Mesodermal cell (in vitro differentiated cells): ENCODE measurements around the gene ABCC1.

ENCODE experiments used
- H3K27ac ChIP-seq: 2 replicates; pipeline ENCODE4 v1.7.0; 2013; ENCODE audit warnings: mild to moderate bottlenecking, low read depth, low read length, moderate library complexity; ENCODE audit not compliant: severe bottlenecking
- H3K36me3 ChIP-seq: 2 replicates; pipeline ENCODE4 v1.7.1; 2013; ENCODE audit warnings: mild to moderate bottlenecking, low read length, moderate library complexity; ENCODE audit not compliant: control insufficient read depth, insufficient read depth
- H3K4me1 ChIP-seq: one replicate; pipeline ENCODE4 v1.7.1; 2013; ENCODE audit warnings: mild to moderate bottlenecking, low read length; ENCODE audit not compliant: insufficient read depth, control insufficient read depth, poor library complexity, severe bottlenecking
- H3K4me3 ChIP-seq: 2 replicates; pipeline ENCODE4 v1.7.0; 2013; ENCODE audit warnings: low read length, control low read depth, mild to moderate bottlenecking; ENCODE audit not compliant: insufficient read depth, poor library complexity, severe bottlenecking; ENCODE audit errors: extremely low read depth
- H3K9me3 ChIP-seq: 2 replicates; pipeline ENCODE4 v1.7.1; 2013; ENCODE audit warnings: mild to moderate bottlenecking, low read length, moderate library complexity; ENCODE audit not compliant: control insufficient read depth
- WGBS, 2 experiments: methylation state at CpG; one replicate each; pipeline ENCODE4 v1.1.5; 2013; ENCODE audit warnings: missing lambda C conversion rate in 2 of 2; ENCODE audit not compliant: insufficient coverage in 2 of 2; 5-methylcytosine and 5-hydroxymethylcytosine counted together

Gene ABCC1

GRCh38 chr16:16048904-16049582 is 99.6 kb downstream of the ABCC1 start:
- no peak overlapping the region for H3K4me3 ChIP-seq
- no peak overlapping the region for H3K27ac ChIP-seq
- 92 to 100% methylated on average over 3 to 6 of the region's 6 CpGs for WGBS, 2 experiments
- H3K9me3 ChIP-seq, result no peaks in the 10 kb centered on the region
- peaks cover 83% of the 10 kb centered on the region for H3K36me3 ChIP-seq
- H3K4me1 ChIP-seq, result no peaks in the 10 kb centered on the region

DNA sequence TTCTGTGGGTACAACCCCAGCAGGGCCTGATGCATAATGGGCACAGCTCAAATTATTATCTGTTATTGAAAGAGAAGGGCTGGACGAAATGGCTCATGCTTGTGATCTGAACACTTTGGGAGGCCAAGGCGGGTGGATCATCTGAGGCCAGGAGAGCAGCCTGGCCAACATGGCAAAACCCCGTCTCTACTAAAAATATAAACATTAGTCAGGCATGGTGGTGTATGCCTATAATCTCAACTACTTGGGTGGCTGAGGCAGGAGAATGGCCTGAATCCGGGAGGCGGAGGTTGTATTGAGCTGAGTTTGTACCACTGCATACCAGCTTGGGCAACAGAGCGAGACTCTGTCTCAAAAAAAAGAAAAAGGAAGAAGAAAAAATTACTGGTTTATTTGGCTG is 100.7 kb downstream of the ABCC1 start:
- Histone ChIP-seq H3K9me3 (no peaks in the 10 kb centered on the region), H3K27ac (no peak overlapping the region), H3K4me1 (no peaks in the 10 kb centered on the region), H3K4me3 (no peak overlapping the region), H3K36me3 (peaks cover 81% of the 10 kb centered on the region)
- WGBS, 2 experiments, result 87 to 95% methylated on average over 6 of the region's 6 CpGs

GRCh38 chr16:16051132-16051531 is 101.7 kb downstream of the ABCC1 start:
- no peaks in the 10 kb centered on the region for H3K9me3 ChIP-seq
- WGBS, 2 experiments, result 90 to 93% methylated on average over 2 of the region's 4 CpGs
- H3K4me1 ChIP-seq, result no peaks in the 10 kb centered on the region
- H3K36me3 ChIP-seq, result peaks cover 81% of the 10 kb centered on the region
- H3K4me3 ChIP-seq, result no peak overlapping the region
- no peak overlapping the region for H3K27ac ChIP-seq

- Histone ChIP-seq H3K4me1 (no peaks in the 10 kb centered on the region), H3K4me3 (no peak overlapping the region), H3K27ac (no peak overlapping the region), H3K36me3 (peaks cover 78% of the 10 kb centered on the region), H3K9me3 (no peaks in the 10 kb centered on the region)
- 90% methylated on average over 1 of the region's 3 CpGs; no CpG with 5 or more reads in 1 of the 2 experiments for whole genome bisulfite sequencing, 2 experiments
Measured at GRCh38 chr16:16052916-16053315, 103.5 kb downstream of the ABCC1 start.

DNA sequence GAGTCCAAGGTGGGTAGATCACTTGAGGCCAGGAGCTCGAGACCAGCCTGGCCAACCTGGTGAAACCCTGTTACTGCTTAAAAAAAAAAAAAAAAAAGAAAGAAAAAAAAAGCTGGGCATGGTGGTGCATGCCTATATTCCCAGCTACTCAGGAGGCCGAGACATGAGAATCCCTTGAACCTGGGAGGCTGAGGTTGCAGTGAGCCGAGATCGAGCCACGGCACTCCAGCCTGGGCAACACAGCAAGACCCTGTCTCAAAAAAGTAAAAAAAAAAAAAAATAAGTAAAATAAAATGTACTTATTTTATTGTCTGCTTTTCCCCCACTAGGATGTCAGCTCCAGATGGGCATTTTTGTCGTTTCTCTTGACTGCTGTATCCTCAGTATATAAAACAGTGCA is 107.7 kb downstream of the ABCC1 start:
- H3K36me3 ChIP-seq, result peaks cover 58% of the 10 kb centered on the region
- H3K27ac ChIP-seq, result no peak overlapping the region
- no peaks in the 10 kb centered on the region for H3K9me3 ChIP-seq
- H3K4me3 ChIP-seq, result no peak overlapping the region
- WGBS, 2 experiments, result 92% methylated on average over 2 of the region's 6 CpGs; no CpG with 5 or more reads in 1 of the 2 experiments
- no peaks in the 10 kb centered on the region for H3K4me1 ChIP-seq

DNA sequence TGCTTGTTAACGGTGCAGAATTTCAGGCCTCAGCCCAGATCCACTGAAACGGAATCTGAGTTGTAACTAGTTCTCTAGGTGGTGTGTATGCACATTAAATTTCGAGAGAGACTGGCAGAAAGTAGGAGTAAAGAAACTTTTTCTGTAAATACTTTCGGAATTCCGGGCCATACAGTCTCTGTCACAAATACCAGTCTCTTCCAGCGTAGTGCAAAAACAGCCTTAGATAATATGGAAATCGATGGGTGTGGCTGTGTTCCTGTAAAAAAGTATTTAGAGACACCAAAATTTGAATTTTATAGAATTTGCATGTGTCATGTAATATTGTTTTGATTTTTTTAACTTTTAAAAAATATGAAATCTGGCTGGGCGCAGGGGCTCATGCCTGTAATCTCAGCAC is 109.7 kb downstream of the ABCC1 start:
- Histone ChIP-seq H3K9me3 (no peaks in the 10 kb centered on the region), H3K4me1 (no peaks in the 10 kb centered on the region), H3K27ac (no peak overlapping the region), H3K4me3 (no peak overlapping the region), H3K36me3 (peaks cover 45% of the 10 kb centered on the region)
- 94 to 96% methylated on average over 4 of the region's 8 CpGs for WGBS, 2 experiments

GRCh38 chr16:16059895-16060590 is 110.6 kb downstream of the ABCC1 start:
- H3K36me3 ChIP-seq, result peaks cover 42% of the 10 kb centered on the region

DNA sequence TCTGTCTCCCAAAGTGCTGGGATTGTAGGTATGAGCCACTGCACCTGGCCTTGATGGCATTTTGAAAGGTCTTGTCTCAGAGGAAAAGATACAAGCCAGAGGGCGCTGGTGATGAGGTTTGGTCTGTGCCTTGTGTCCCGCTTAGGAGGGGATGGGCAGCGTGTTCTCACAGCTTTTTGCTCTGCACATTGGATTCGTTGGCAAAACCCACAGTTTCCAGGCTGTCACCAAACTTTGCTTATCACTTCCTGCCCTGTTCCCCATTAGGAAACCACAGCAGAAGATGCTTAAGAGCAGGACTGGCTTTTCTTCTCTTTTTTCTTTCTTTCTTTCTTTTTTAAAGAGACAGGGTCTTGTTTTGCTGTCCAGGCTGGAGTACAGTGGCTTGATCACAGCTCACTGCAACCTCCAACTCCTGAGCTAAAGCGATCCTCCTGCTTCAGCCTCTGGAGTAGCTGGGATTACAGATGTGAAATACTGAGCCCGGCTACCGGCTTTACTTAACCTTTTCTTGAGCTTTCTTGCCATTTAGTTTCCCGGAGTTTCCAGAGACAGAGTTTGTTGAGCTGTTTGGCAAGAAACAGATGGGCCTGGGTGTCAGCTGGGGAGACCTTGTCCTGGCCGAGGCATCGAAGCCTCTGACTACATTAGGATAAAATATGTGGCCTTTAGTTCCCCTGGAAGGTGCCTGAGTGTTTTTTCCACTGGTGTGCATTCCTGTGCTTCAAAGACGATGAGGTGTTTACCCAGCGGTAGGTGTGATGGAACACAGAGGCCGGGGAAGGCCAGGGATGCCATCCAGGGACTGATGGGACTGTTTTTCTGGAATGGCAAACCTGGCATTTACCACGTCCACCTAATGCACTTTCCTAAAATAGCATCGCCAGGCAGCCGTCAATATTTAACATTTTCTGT is 112.9 kb downstream of the ABCC1 start:
- 90 to 93% methylated on average over 14 of the region's 16 CpGs for WGBS, 2 experiments
- H3K36me3 ChIP-seq, result peaks cover 28% of the 10 kb centered on the region
- H3K4me1 ChIP-seq, result no peaks in the 10 kb centered on the region
- no peaks in the 10 kb centered on the region for H3K9me3 ChIP-seq
- H3K4me3 ChIP-seq, result no peak overlapping the region
- H3K27ac ChIP-seq, result no peak overlapping the region

More at GRCh38 chr16:16059895-16060590, 110.6 kb downstream of the ABCC1 start:
- Histone ChIP-seq H3K4me3 (no peak overlapping the region), H3K9me3 (no peaks in the 10 kb centered on the region), H3K4me1 (no peaks in the 10 kb centered on the region), H3K27ac (no peak overlapping the region)
- 94 to 99% methylated on average over 9 of the region's 11 CpGs for WGBS, 2 experiments

DNA sequence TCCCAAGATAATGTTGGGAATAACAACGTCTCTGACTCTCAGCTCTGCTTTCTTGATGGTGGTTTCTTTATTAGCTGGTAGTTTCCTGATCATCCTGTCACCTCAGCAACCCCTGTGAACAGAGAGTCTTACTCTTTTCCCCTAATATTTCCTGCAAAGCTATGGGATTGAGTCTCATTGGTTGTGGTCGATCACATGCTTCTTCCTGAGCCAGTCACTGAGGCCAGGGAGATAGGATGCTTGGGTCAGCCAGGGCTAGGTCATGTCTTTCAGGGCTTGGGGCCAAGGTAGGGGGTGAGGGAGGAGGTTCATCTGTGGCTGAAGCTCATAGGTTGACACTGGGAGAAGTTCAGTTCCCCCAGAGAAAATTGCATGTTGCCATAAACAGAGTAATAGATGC is 114.3 kb downstream of the ABCC1 start:
- Histone ChIP-seq H3K4me3 (no peak overlapping the region), H3K9me3 (no peaks in the 10 kb centered on the region), H3K36me3 (peaks cover 22% of the 10 kb centered on the region), H3K27ac (no peak overlapping the region), H3K4me1 (peaks cover 3% of the 10 kb centered on the region)
- 92 to 100% methylated on average over 1 to 2 of the region's 2 CpGs for WGBS, 2 experiments

DNA sequence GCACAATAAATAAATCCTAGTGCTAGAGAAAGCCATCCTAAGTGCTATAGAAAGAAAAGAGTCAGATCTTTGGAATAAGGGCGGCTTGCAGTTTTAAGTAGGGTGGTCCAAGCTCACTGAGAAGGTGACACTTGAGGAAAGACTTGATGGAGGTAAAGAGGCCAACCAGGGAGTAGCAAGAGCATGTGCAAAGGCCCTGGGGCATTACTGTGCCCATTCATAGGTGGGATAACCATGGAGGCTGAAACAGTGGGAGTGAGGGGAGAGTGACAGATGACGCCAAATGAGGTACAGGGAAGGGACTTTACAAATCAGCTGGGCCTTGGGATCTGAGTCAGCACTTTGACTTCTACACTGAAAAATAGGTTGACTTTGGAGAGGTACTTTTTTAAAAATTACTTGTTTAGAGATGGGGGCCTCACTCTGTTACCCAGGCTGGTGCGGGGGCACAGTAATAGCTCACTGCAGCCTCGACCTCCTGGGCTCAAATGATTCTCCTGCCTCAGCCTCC is 115.5 kb downstream of the ABCC1 start:
- Histone ChIP-seq H3K36me3 (peaks cover 15% of the 10 kb centered on the region), H3K9me3 (no peaks in the 10 kb centered on the region), H3K27ac (no peak overlapping the region), H3K4me1 (peaks cover 6% of the 10 kb centered on the region), H3K4me3 (no peak overlapping the region)
- 100% methylated on average over 2 to 4 of the region's 4 CpGs for WGBS, 2 experiments
